Measurements from ENCODE around the gene RANBP3.
"Not testable (repeated sequence)": the region's sequence is repeated elsewhere in the genome, so short reads cannot be mapped to it uniquely, and the experiment has no call there.

The RANBP3 gene, protein sequence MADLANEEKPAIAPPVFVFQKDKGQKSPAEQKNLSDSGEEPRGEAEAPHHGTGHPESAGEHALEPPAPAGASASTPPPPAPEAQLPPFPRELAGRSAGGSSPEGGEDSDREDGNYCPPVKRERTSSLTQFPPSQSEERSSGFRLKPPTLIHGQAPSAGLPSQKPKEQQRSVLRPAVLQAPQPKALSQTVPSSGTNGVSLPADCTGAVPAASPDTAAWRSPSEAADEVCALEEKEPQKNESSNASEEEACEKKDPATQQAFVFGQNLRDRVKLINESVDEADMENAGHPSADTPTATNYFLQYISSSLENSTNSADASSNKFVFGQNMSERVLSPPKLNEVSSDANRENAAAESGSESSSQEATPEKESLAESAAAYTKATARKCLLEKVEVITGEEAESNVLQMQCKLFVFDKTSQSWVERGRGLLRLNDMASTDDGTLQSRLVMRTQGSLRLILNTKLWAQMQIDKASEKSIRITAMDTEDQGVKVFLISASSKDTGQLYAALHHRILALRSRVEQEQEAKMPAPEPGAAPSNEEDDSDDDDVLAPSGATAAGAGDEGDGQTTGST

GRCh38 chr19:5977785-5978605, at the start of gene RANBP3:
RANBP3 (minus strand) TSS chr19:5978140; CDS start chr19:5978082, 58 bp downstream.
- DNase-seq = peak; percentile 97 to 99

- DNase-seq = no peak
Measured at GRCh38 chr19:6026390-6027227, 48.7 kb upstream of the RANBP3 start.

DNA sequence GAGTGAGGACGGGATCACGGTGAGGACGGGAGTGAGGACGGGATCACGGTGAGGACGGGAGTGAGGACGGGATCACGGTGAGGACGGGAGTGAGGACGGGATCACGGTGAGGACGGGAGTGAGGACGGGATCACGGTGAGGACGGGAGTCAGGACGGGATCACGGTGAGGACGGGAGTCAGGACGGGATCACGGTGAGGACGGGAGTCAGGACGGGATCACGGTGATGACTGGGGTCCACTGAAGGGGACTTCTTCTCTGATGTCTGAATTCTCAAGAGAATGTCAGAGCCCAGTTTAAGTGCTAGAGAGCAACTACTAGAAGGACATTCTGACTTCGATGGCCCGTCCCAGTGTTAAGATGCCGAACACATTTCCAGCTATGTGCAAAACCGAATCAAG, 46.8 kb upstream of the RANBP3 start:
- not testable (repeated sequence) for DNase-seq

GRCh38 chr19:6023936-6024335, 46.0 kb upstream of the RANBP3 start:
- DNase-seq = no peak

DNA sequence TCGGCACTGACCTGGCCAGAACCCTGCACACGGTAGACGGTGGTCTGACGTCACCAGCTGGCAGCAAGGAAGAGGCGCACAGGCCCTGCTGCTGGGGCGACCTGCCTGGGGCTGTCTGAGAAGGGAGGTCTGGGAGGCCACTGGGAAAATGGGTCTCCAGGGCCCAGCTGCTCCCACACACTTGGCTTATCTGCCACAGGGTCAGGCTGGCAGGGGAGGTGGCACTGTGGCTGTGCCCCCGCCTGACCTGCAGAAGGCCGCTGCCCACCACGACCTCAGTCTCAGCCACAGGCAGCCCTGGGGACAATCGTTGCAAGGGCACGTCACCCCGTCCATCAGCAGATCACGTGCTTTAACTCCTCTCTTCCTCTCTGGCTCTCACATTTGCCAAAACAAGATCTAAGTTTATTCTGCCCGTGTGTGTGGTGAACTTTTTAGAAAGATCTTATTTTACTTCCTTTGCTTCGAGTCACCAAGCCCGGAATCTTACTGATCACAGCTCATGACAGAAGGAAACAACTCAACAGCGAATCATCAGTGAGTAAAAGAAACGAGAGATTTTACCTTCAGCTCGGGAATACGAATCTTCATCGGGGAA, 45.2 kb upstream of the RANBP3 start:
- DNase-seq = no peak

- no peak for DNase-seq
Measured at GRCh38 chr19:6022570-6023064, 44.7 kb upstream of the RANBP3 start.

DNA sequence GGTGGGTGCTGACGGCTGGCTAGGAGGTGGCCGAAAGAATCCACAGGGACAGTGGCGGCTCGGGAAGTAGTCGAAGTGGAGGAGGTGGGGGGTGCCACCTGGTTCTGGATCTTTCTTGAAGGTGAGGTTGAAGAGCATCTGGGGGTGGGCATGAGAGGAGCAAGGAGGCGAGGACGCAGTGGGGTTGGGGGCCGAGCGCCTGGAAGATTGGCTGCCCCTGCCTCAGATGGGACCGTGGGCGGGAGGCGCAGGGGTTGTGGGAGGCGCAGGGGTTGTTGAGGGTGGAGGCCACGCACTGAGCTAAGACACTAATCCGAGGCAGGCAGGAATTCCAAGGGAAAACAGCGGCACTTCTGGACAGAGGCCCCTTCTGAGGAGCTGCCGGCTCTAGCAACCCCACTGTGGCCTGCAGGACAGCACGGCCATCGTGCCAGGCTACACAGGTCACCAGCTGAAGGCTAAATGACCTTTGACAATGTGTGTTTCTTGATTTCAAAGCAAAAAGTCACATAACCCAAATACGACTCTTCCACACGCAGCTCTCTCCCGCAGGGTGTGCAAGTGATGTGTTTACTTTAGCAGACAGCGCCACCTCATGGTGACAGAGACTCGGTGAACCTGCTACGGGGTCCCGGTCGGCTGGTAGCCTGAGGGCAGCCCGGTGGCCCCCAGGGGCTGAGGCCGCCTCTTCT, 44.1 kb upstream of the RANBP3 start:
- DNase-seq = peak; percentile 73 to 81

GRCh38 chr19:6020972-6021805, 43.2 kb upstream of the RANBP3 start:
- DNase-seq = no peak

DNA sequence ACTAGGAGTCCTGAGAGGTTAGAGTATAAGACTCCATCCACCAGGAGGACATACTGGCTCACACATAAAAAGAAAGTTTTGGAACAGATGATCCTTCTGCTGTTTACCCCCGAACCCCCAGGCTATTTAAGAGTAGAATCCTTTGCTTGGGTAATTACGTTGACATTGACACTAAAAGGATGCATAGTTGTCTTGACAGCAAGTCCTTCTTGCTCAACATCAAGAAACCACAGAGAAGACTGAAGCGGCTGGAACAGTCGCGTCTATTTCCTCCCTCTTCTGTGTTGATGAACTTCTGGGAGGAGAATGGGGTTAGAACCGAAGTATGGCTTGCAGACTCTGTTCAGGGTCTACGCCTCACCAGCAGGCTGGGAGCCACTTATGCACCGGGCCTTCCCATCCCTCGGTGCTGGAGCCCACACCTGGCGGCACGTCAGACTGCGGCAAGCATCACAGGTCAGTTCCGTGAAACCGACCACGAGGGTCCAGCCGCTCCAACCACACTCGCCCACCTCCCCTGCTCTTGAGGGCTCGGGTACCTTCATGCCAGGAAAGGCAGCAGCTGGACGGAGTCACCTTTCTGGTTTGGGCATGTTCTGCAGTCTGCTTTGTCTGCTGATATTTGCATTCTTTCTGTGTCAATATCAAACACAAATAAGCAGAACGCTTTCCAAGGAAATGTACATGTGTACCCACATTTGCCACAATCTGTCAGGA, 42.4 kb upstream of the RANBP3 start:
- DNase-seq = peak; percentile 68 to 74

DNA sequence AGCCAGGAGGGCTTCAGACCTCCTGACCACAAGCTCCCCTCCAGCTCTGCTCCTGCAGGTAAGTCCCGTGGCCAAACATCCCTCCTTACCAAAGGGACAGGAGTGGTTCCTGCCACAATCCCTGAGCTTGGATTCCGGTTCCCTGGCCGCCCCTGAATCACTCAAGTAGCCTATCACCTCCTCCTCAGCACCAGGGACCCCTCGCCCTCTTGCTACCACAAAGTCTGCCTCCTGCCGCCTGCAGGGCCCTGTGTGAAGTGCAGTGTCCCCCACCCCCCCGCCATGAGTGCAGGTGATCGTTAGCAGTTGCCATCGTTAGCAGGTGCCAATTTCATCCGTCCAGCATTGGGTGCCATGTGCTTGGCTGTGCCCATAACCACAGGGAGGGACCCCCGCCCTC, 40.8 kb upstream of the RANBP3 start:
- peak in 1 of 2 experiments; percentile 0 for DNase-seq

GRCh38 chr19:6017576-6017975, 39.6 kb upstream of the RANBP3 start:
- DNase-seq = no peak

DNA sequence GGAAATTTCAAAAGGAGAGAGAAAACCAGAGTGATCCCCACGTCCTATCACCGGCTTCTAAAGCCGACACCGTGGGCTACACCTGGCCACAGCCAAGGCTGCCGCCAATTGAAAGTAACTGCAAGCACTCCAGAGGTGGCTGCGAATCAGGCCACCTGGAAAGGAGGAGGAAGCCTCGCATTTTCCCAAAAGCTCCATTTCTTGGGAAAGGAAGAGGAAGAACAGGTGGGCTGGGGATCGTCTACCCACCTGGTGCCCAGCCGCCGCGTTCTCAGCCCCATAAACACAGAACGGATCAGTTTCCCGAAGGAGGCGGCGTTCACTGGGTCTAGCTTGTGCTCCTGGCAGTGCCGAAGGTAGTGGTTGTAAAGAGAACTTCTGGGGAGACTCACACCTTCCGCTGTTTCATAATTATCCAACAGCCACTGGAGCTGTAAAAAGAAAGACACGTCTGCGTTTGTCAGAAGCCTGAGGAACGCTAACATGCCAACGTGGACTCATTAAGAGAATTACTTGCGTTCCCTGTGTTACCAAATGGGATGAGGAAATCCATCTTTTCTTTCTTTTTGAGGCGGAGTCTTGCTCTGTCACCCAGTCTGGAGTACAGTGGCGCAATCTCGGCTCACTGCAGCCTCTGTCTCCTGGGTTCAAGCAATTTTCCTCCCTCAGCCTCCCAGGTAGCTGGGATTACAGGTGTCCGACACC, 38.1 kb upstream of the RANBP3 start:
- no peak for DNase-seq

- DNase-seq = no peak
Measured at GRCh38 chr19:6014551-6015135, 36.7 kb upstream of the RANBP3 start.

DNA sequence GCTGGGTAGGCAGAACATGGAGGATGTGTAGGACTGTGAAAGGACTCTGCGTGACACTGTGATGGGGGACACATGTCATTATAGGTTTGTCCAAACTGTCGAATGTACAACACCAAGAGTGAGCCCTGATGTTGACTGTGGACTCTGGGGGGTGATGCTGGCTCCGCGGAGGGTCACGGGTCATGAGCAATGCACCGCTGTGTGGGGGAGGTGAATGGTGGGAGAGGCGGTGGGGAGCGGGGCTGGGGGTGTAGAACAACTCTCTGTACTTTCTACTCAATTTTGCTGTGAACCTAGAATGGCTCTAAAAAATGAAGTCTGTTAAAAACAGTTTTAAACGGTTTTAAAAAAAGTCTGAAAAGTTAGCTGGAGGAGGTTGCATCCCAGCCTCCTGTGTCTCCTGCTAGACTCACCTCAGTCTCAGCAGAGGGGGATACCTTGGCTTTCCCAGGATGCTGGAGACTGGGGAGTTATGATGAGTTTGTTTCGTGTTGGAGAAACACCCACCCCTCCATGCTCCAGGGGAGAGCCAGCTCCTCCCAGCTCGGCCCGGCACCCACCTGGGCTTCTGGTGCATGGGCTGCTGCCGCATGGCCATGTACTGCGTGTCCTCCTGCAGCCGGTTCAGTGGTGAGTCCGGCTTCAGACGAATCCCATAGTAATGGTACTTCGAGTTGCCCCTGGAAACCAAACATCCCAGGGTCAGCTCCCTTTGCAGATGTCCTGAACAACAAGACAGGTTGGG, 34.7 kb upstream of the RANBP3 start:
- DNase-seq = no peak

DNA sequence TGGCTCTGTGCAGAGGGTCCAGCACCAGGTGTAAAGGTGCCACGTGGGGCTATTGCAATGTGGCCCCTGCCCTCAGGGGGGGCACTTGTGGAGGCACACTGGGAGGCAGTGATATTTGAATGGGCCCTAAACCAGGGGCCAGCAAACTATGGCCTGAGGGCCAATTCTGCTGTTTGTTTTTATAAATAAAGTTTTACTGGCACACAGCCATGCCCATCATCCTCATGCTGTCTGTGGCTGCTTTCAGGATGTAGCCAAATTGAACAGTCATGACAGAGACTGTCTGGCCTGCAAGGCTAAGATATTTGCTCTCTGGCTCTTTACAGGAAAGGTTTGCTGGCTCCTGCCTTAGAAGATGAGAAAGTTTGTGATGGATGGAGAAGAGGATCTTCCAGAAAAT, 33.9 kb upstream of the RANBP3 start:
- no peak for DNase-seq

GRCh38 chr19:6011206-6011605, 33.3 kb upstream of the RANBP3 start:
- no peak for DNase-seq

- no peak for DNase-seq
Measured at GRCh38 chr19:6010107-6010506, 32.2 kb upstream of the RANBP3 start.

GRCh38 chr19:6007866-6008265, 29.9 kb upstream of the RANBP3 start:
- DNase-seq = no peak
